ENCODE measurements around the gene LAMC3.

- TF ChIP-seq TCF4 (CRISPR knock-in tag; IDR thresholded peaks at IDR 0.05; ENCODE audit: borderline replicate concordance) (no peak), ZNF70 (CRISPR knock-in tag; IDR thresholded peaks at IDR 0.05) (no peak), ZFP3 (CRISPR knock-in tag; IDR thresholded peaks at IDR 0.05) (no peak), CSDC2 (CRISPR knock-in tag; IDR thresholded peaks at IDR 0.05) (no peak), ISL1 (CRISPR knock-in tag; IDR thresholded peaks at IDR 0.05) (no peak), TSHZ2 (CRISPR knock-in tag; IDR thresholded peaks at IDR 0.05) (no peak)
- TF ChIP-seq, protein P1, sequence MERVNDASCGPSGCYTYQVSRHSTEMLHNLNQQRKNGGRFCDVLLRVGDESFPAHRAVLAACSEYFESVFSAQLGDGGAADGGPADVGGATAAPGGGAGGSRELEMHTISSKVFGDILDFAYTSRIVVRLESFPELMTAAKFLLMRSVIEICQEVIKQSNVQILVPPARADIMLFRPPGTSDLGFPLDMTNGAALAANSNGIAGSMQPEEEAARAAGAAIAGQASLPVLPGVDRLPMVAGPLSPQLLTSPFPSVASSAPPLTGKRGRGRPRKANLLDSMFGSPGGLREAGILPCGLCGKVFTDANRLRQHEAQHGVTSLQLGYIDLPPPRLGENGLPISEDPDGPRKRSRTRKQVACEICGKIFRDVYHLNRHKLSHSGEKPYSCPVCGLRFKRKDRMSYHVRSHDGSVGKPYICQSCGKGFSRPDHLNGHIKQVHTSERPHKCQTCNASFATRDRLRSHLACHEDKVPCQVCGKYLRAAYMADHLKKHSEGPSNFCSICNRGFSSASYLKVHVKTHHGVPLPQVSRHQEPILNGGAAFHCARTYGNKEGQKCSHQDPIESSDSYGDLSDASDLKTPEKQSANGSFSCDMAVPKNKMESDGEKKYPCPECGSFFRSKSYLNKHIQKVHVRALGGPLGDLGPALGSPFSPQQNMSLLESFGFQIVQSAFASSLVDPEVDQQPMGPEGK (CRISPR knock-in tag; IDR thresholded peaks at IDR 0.05; ENCODE audit: borderline replicate concordance) = no peak
Measured at GRCh38 chr9:131097126-131097947, 88.4 kb downstream of the LAMC3 start.
